CMK (cell line): ENCODE measurements around the gene STIM2.
"Not testable (repeated sequence)": the region's sequence is repeated elsewhere in the genome, so short reads cannot be mapped to it uniquely, and the experiment has no call there.

ENCODE experiments used
- DNase-seq: peaks from one replicate; pipeline ENCODE4 v3.0.0-alpha.2; 2010; ENCODE audit warnings: low read depth

STIM2 gene

GRCh38 chr4:26870576-26871262, 10.1 kb downstream of the STIM2 start:
- DNase-seq: no peak

GRCh38 chr4:26871611-26872010, 11.0 kb downstream of the STIM2 start:
- no peak for DNase-seq

- no peak for DNase-seq
These were observed 12.9 kb downstream of the STIM2 start for GRCh38 chr4:26873391-26874026.

- DNase-seq: no peak
These were observed 13.5 kb downstream of the STIM2 start for GRCh38 chr4:26874110-26874509.

GRCh38 chr4:26877406-26877805, 16.8 kb downstream of the STIM2 start:
- DNase-seq: no peak

- no peak for DNase-seq
These were observed 17.3 kb downstream of the STIM2 start for GRCh38 chr4:26877961-26878360.

GRCh38 chr4:26878794-26879391, 18.3 kb downstream of the STIM2 start:
- no peak for DNase-seq

- no peak for DNase-seq
These were observed 19.2 kb downstream of the STIM2 start for GRCh38 chr4:26879805-26880204.

- no peak for DNase-seq
These were observed 23.4 kb downstream of the STIM2 start for GRCh38 chr4:26884026-26884425.

- no peak for DNase-seq
These were observed 23.9 kb downstream of the STIM2 start for GRCh38 chr4:26884486-26884988.

GRCh38 chr4:26885912-26886274, 25.3 kb downstream of the STIM2 start:
- no peak for DNase-seq

GRCh38 chr4:26887143-26887542, 26.5 kb downstream of the STIM2 start:
- no peak for DNase-seq

- no peak for DNase-seq
These were observed 27.2 kb downstream of the STIM2 start for GRCh38 chr4:26887809-26888208.

GRCh38 chr4:26889356-26889755, 28.7 kb downstream of the STIM2 start:
- no peak for DNase-seq

- no peak for DNase-seq
These were observed 30.4 kb downstream of the STIM2 start for GRCh38 chr4:26891054-26891453.

- no peak for DNase-seq
These were observed 31.2 kb downstream of the STIM2 start for GRCh38 chr4:26891867-26892266.

- DNase-seq: no peak
These were observed 32.0 kb downstream of the STIM2 start for GRCh38 chr4:26892480-26893150.

GRCh38 chr4:26893491-26893890, 32.9 kb downstream of the STIM2 start:
- DNase-seq: no peak

- not testable (repeated sequence) for DNase-seq
These were observed 34.2 kb downstream of the STIM2 start for GRCh38 chr4:26894881-26895280.

- no peak for DNase-seq
These were observed 36.0 kb downstream of the STIM2 start for GRCh38 chr4:26896636-26897035.

- no peak for DNase-seq
These were observed 39.4 kb downstream of the STIM2 start for GRCh38 chr4:26899991-26900390.

GRCh38 chr4:26900765-26901164, 40.1 kb downstream of the STIM2 start:
- DNase-seq: no peak

- DNase-seq: no peak
These were observed 44.5 kb downstream of the STIM2 start for GRCh38 chr4:26905172-26905571.
